Uterus (tissue), 2 donors: ENCODE measurements around the gene FBXO21.

Source experiments
- POLR2A ChIP-seq, 2 donors: fragments of 450-650 bp; IDR thresholded peaks; one replicate each; pipeline ENCODE4 v1.6.1; 2016; ENCODE audit warnings: antibody characterized with exemption in 2 of 2, mild to moderate bottlenecking in 1 of 2, moderate library complexity in 1 of 2
- TF ChIP-seq, protein P1 (sequence below), 4 experiments: fragments of 200-600 bp in 2 of 4; fragments of 450-650 bp in 2 of 4; sonication (generic) in 2 of 4; IDR thresholded peaks; one replicate each; pipeline ENCODE4 v1.5.1; 2016 to 2019; ENCODE audit warnings: antibody characterized with exemption in 4 of 4, mild to moderate bottlenecking in 2 of 4, moderate library complexity in 1 of 4

DNA sequence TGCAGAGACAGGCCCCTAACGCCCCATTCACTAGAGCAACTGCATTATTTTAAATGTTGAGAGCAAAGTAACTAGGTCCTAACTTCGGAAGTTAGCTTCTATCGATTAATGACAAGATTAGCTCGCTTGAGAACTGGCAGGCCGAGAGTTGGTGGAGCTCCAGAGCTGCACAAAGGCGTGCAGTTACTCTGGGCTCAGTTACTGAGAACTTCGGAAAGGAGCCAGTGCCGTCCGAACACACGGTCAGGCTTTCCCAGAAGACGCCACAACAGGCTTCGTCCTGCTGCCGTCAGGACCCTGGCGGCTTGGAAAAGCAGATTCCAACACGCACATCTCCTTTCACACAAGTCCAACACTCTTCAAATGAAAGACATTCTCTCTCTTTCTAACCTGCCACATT, 45.7 kb downstream of the FBXO21 start:
- TF ChIP-seq, protein P1, sequence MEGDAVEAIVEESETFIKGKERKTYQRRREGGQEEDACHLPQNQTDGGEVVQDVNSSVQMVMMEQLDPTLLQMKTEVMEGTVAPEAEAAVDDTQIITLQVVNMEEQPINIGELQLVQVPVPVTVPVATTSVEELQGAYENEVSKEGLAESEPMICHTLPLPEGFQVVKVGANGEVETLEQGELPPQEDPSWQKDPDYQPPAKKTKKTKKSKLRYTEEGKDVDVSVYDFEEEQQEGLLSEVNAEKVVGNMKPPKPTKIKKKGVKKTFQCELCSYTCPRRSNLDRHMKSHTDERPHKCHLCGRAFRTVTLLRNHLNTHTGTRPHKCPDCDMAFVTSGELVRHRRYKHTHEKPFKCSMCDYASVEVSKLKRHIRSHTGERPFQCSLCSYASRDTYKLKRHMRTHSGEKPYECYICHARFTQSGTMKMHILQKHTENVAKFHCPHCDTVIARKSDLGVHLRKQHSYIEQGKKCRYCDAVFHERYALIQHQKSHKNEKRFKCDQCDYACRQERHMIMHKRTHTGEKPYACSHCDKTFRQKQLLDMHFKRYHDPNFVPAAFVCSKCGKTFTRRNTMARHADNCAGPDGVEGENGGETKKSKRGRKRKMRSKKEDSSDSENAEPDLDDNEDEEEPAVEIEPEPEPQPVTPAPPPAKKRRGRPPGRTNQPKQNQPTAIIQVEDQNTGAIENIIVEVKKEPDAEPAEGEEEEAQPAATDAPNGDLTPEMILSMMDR (IDR thresholded peaks at IDR 0.05): no peak
- TF ChIP-seq POLR2A (IDR thresholded peaks at IDR 0.05): no peak
